ENCODE measurements around the gene USH1C. TPM values are rescaled to one million over a fixed set of nuclear protein-coding genes. Genes with fewer than 3 reads are reported as not detected.

Gene USH1C
- total and polyA plus RNA-seq, 9 of the 15 experiments (the other 6 are each of a cell fraction or from before 2014, with no cell fraction given), result 0.04 TPM; not detected in 8

DNA sequence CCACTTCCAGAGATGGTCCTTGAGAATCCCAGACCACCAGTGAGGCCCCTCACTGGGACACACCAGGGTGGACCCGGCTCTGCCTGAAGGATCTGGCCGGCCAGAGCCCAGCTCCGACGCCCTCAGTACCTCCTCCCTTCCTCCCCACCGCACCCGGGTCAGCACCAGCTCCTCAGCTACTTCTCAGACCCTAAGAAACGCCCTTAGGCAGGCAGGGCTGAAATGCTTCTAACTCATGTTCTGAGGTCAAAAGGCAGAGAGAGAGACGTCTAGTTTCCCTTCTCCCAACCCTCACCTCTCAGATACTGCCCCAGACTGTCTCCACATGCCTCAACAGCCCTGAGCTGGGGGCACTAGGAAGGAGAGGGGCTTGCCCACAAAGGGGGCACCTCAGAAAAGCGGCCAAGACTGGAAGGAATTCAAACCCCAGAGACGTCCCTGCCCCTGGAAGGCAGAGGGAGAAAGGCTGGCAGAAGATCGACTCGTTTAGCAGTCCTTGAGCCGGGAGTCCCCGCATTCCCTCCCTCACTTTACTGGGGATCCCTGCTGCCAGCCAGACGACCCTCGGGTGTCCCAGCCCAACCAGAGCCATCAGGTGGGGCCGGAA, 539 bp downstream of the USH1C start (continued):
- TF ChIP-seq, protein P1, sequence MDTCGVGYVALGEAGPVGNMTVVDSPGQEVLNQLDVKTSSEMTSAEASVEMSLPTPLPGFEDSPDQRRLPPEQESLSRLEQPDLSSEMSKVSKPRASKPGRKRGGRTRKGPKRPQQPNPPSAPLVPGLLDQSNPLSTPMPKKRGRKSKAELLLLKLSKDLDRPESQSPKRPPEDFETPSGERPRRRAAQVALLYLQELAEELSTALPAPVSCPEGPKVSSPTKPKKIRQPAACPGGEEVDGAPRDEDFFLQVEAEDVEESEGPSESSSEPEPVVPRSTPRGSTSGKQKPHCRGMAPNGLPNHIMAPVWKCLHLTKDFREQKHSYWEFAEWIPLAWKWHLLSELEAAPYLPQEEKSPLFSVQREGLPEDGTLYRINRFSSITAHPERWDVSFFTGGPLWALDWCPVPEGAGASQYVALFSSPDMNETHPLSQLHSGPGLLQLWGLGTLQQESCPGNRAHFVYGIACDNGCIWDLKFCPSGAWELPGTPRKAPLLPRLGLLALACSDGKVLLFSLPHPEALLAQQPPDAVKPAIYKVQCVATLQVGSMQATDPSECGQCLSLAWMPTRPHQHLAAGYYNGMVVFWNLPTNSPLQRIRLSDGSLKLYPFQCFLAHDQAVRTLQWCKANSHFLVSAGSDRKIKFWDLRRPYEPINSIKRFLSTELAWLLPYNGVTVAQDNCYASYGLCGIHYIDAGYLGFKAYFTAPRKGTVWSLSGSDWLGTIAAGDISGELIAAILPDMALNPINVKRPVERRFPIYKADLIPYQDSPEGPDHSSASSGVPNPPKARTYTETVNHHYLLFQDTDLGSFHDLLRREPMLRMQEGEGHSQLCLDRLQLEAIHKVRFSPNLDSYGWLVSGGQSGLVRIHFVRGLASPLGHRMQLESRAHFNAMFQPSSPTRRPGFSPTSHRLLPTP (IDR thresholded peaks at IDR 0.05; ENCODE audit: borderline replicate concordance, extremely low read depth, insufficient read length), result no peak
- TF ChIP-seq KLF13 (tag; IDR thresholded peaks at IDR 0.05; ENCODE audit: borderline replicate concordance, low read depth), result no peak
- no peak for TF ChIP-seq HBP1 (CRISPR knock-in tag; IDR thresholded peaks at IDR 0.05)
- no peak for TF ChIP-seq ILK (tag; IDR thresholded peaks at IDR 0.05; ENCODE audit: borderline replicate concordance, low read depth)
- TF ChIP-seq ELF4 (CRISPR knock-in tag; IDR thresholded peaks at IDR 0.05), result no peak
- no peak for TF ChIP-seq GABPA (tag; conservative IDR thresholded peaks at IDR 0.05; ENCODE audit: low read depth)
